DND-41 (cell line): Measurements from ENCODE around the gene HECA.
"Not testable (repeated sequence)": the region's sequence is repeated elsewhere in the genome, so short reads cannot be mapped to it uniquely, and the experiment has no call there.

Experiments used
- EZH2 ChIP-seq: IDR thresholded peaks from 3 replicates; pipeline ENCODE4 v1.6.1; 2012; ENCODE audit warnings: borderline replicate concordance, low read depth, mild to moderate bottlenecking, moderate library complexity, low read length, inconsistent platforms; ENCODE audit not compliant: severe bottlenecking
- TF ChIP-seq, protein P1 (sequence below): IDR thresholded peaks from 2 replicates; pipeline ENCODE4 v1.5.1; 2012; ENCODE audit warnings: borderline replicate concordance, low read length, moderate library complexity, mild to moderate bottlenecking; ENCODE audit not compliant: poor library complexity, severe bottlenecking; ENCODE audit errors: extremely low read depth

DNA sequence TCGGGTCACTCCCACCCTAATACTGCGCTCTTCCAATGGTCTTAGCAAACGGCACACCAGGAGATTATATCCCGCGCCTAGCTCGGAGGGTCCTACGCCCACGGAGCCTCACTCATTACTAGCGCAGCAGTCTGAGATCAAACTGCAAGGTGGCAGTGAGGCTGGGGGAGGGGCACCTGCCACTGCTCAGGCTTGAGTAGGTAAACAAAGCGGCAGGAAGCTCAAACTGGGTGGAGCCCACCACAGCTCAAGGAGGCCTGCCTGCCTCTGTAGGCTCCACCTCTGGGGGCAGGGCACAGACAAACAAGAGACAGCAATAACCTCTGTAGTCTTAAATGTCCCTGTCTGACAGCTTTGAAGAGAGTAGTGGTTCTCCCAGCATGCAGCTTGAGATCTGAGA, 75.9 kb downstream of the HECA start:
- TF ChIP-seq, protein P1, sequence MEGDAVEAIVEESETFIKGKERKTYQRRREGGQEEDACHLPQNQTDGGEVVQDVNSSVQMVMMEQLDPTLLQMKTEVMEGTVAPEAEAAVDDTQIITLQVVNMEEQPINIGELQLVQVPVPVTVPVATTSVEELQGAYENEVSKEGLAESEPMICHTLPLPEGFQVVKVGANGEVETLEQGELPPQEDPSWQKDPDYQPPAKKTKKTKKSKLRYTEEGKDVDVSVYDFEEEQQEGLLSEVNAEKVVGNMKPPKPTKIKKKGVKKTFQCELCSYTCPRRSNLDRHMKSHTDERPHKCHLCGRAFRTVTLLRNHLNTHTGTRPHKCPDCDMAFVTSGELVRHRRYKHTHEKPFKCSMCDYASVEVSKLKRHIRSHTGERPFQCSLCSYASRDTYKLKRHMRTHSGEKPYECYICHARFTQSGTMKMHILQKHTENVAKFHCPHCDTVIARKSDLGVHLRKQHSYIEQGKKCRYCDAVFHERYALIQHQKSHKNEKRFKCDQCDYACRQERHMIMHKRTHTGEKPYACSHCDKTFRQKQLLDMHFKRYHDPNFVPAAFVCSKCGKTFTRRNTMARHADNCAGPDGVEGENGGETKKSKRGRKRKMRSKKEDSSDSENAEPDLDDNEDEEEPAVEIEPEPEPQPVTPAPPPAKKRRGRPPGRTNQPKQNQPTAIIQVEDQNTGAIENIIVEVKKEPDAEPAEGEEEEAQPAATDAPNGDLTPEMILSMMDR = not testable (repeated sequence)
- TF ChIP-seq EZH2 = not testable (repeated sequence)
